ENCODE results near the gene HOXA9. TPM values are rescaled to one million over a fixed set of nuclear protein-coding genes. Genes with fewer than 3 reads are reported as not detected.

Gene HOXA9
- total and polyA plus RNA-seq, 2 of the 8 experiments (the other 6 are each of a cell fraction or from before 2014, with no cell fraction given) = not detected

DNA sequence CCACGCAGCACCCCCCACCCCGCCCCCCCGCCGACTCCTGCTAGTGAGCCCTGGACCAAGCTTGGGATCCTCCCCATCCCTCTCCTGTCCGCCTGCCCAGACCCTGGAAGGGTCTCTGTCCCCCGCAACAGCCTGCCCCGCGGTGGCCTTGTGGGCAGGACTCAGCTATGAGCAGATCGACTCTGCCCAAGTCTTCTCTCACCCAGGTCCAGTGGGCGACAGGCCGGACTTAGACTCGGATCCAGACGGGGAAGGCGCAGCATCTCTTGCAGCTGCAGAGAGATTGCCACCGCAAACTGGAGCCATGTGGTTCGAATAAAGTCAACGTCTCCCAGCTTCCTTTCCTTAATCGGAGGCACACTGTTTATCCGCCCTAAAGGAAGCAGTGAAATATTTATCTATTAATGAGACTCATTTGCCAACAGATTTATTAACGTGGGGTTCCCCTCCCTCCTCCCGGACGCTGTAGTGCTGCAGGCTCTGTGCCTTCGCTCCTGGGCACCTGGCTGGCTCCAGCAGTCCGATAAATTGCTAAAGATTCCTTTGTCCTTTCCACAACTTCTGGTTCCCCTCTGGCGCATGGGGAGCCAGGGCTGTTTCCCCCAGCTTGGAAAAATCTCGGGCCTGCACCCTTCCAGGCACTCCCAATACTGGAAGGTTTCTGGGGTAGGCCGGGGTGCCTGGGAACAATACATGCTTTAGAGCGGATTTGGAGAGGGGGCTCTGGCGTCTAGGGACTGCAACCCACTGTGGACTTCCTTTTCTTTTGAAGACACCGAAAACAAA, 8.2 kb downstream of the HOXA9 start:
- Histone ChIP-seq H3K14ac (ENCODE audit: insufficient read length) (no peak overlapping the region), H3K9ac (replicated peaks in 1 of 4; ENCODE audit: extremely low read depth in 1 of 4, low read depth in 3 of 4, low read length in 3 of 4) (no peak overlapping the region), H3K27ac (ENCODE audit: low read depth, low read length) (no peak overlapping the region), H3K56ac (replicated peaks; ENCODE audit: insufficient read length, low read depth, low read length) (no peak overlapping the region), H2BK15ac (ENCODE audit: low read length) (no peak overlapping the region), H3K4ac (replicated peaks; ENCODE audit: insufficient read length, low read depth, low read length) (no peak overlapping the region), H2BK12ac (ENCODE audit: low read depth, low read length) (no peak overlapping the region), H4K91ac (replicated peaks; ENCODE audit: insufficient read length, low read length) (no peak overlapping the region), H3K4me1 (replicated peaks in 1 of 4; ENCODE audit: control insufficient read depth in 3 of 4, insufficient read depth in 4 of 4, low read length in 3 of 4) (peaks cover 0 to 2% (median 0%) of the 10 kb centered on the region in 4 experiments; a peak in 3 of 7 replicates), H3K79me2 (ENCODE audit: control insufficient read depth in 1 of 2, insufficient read depth in 2 of 2, low read length in 2 of 2) (no peaks in the 10 kb centered on the region), H3K4me3 (ENCODE audit: extremely low read depth in 1 of 4, insufficient read depth in 2 of 4, low read depth in 3 of 4, low read length in 4 of 4) (peak overlapping the region in 1 of 4 experiments; percentile 54; a peak in 1 of 8 replicates), H3K18ac (ENCODE audit: extremely low read depth, low read length) (no peak overlapping the region), H2BK20ac (ENCODE audit: low read length) (no peak overlapping the region), H3K23ac (ENCODE audit: insufficient read length) (no peak overlapping the region), H2BK5ac (ENCODE audit: low read depth, low read length) (no peak overlapping the region), H2AK5ac (ENCODE audit: low read depth, low read length) (peak overlapping the region; percentile 60; the same call in 1 of the 2 replicates), H4K5ac (ENCODE audit: insufficient read length, low read depth, low read length) (no peak overlapping the region), H3K4me2 (ENCODE audit: insufficient read depth in 1 of 2, low read depth in 2 of 2, low read length in 2 of 2) (peak overlapping the region in 1 of 2 experiments; percentile 40; a peak in 2 of 4 replicates), H4K8ac (ENCODE audit: extremely low read depth, insufficient read depth, low read length) (no peak overlapping the region), H3K27me3 (replicated peaks in 1 of 4; ENCODE audit: control insufficient read depth in 3 of 4, extremely low read depth in 1 of 4, insufficient read depth in 3 of 4, low read length in 3 of 4) (peaks cover 98 to 100% (median 100%) of the 10 kb centered on the region in 4 experiments), H3K9me3 (ENCODE audit: insufficient read depth in 2 of 2, low read depth in 1 of 2, low read length in 1 of 2) (peaks cover 0 to 10% of the 10 kb centered on the region in 2 experiments; a peak in 1 of 4 replicates), H4K20me1 (replicated peaks in 1 of 2; ENCODE audit: control insufficient read depth in 1 of 2, insufficient read depth in 2 of 2, low read length in 2 of 2) (peaks cover 20 to 42% of the 10 kb centered on the region in 2 experiments), H3K79me1 (ENCODE audit: low read depth, low read length) (no peaks in the 10 kb centered on the region), H2BK120ac (replicated peaks; ENCODE audit: low read depth, low read length) (no peak overlapping the region), H3K36me3 (ENCODE audit: control insufficient read depth in 2 of 4, insufficient read depth in 4 of 4, low read length in 3 of 4) (peaks cover 0 to 24% (median 0%) of the 10 kb centered on the region in 4 experiments; a peak in 1 of 8 replicates), H2AFZ (ENCODE audit: low read length) (no peak overlapping the region), H3K23me2 (ENCODE audit: low read depth, low read length) (no peaks in the 10 kb centered on the region)
- DNase-seq (ENCODE audit: low read depth in 1 of 2, low spot score in 2 of 2) = peak in 1 of 2 experiments; percentile 52
- POLR2A ChIA-PET (ENCODE audit: partially characterized antibody) = interaction anchor here (1.0 kb wide), 1 partner anchor 9 kb away, joined by 4 read pairs; no protein-coding TSS in a partner anchor
- TF ChIP-seq CBX8 (IDR thresholded peaks at IDR 0.05; ENCODE audit: borderline replicate concordance, low read depth, low read length) (peak; percentile 51; the same call in 1 of the 2 replicates), RNF2 (IDR thresholded peaks at IDR 0.05; ENCODE audit: borderline replicate concordance, low read depth, low read length, missing control alignments, poor library complexity, severe bottlenecking) (peak; percentile 89), CREB1 (IDR thresholded peaks at IDR 0.05) (no peak)
- FAIRE-seq = no peak
- WGBS, 2 experiments (ENCODE audit: extremely low coverage in 1 of 2, insufficient coverage in 1 of 2, insufficient read length in 1 of 2, insufficient replicate concordance in 2 of 2, low coverage in 1 of 2, low lambda C conversion rate in 2 of 2, missing lambda C conversion rate in 1 of 2) = 31% methylated on average over 23 of the region's 30 CpGs; no CpG with 5 or more reads in 1 of the 2 experiments
- CTCF ChIA-PET (ENCODE audit: partially characterized antibody) = interaction anchor here (0.7 to 2.0 kb wide), 13 partner anchors 8 to 53 kb away, joined by 3 to 16 read pairs (median 5); partner anchors contain the start of gene HOXA5

Measured in H1 (cell line).